Activated naive CD4-positive, alpha-beta T cell treated with anti-CD3 and anti-CD28 coated beads, Interleukin-2, amount 50 U/mL, for 16 hours (primary cell): ENCODE data around the gene PTH2R.
"Not testable (repeated sequence)": the region's sequence is repeated elsewhere in the genome, so short reads cannot be mapped to it uniquely, and the experiment has no call there.

ENCODE experiments used
- DNase-seq: peaks from one replicate; pipeline ENCODE4 v3.0.0-alpha.2; 2020

PTH2R gene, protein sequence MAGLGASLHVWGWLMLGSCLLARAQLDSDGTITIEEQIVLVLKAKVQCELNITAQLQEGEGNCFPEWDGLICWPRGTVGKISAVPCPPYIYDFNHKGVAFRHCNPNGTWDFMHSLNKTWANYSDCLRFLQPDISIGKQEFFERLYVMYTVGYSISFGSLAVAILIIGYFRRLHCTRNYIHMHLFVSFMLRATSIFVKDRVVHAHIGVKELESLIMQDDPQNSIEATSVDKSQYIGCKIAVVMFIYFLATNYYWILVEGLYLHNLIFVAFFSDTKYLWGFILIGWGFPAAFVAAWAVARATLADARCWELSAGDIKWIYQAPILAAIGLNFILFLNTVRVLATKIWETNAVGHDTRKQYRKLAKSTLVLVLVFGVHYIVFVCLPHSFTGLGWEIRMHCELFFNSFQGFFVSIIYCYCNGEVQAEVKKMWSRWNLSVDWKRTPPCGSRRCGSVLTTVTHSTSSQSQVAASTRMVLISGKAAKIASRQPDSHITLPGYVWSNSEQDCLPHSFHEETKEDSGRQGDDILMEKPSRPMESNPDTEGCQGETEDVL

GRCh38 chr2:208406474-208407451, at the start of gene PTH2R:
Gene PTH2R (plus strand): TSS chr2:208406792. CDS start chr2:208407044, 252 bp downstream.
- DNase-seq: no peak

DNA sequence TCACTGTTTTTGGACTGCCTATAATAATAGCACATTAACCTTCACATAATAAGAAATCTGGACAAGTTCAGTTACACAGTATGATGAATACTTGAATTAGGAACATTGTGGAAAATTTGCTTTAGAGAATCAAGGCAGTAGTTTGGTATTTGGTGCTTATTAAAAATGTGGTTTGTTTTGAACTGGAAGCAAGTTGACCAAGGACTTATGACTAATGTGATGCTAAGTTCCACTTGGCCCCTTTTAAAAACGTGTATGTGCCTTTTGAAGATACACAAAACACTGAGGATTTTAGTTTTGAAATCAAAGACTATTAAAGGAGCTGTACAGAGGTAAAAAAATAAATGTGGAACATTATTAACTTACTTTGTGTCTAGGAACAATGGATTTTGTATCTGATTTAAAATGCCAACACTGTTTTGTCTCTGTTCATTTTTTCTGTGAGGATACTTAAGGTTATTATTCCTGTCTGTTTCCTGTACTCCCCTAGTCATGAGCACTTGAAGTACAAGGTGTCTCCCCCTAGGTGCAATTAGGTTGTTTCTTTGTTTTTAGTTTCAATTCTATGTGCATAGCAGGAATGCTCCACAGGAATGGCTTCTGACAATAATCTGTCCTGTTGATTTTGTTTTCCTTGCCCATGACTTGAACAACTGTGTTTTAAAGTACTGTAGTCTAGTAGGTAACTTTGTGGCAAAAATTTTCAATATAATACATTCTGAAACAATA, 49.6 kb upstream of the PTH2R start:
- DNase-seq: no peak

DNA sequence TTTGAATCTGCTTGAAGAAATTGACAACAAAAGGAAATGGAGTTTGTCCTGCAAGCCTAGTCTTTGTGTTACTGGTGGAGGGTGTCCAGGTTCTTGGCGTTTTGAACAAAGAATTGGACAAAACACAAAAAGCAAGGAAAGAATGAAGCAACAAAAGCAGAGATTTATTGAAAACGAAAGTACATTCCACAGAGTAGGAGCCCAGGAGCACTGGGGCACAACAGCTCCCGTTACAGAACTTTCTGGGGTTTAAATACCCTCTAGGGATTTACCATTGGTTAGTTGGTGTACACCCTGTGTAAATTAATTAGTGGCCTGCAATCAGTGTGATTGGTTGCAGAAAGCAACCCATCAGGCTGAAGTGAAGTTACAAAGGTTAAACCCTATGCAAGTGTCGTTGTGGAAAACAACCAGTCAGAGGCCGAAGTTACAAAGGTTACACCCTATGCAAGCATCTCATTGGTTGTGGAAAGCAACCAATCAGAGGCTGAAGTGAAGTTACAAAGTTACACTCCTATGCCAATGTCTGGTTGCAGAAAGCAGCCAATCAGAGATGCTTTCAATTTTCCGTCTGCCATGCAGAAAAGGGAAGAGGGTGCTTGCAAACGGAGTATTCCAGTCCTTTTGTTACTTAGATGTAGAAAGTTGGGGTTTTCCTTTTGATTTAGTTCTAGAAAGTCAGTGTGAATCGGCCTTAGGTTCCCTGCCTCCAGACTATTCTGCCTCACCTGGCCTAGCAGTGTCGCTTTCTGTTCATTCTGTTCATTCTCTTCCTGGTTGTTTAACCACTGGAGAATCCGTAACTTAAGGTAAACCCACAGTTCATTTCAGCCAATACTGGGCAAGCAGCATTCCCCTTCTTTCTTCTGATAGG, 47.6 kb upstream of the PTH2R start:
- no peak for DNase-seq

DNA sequence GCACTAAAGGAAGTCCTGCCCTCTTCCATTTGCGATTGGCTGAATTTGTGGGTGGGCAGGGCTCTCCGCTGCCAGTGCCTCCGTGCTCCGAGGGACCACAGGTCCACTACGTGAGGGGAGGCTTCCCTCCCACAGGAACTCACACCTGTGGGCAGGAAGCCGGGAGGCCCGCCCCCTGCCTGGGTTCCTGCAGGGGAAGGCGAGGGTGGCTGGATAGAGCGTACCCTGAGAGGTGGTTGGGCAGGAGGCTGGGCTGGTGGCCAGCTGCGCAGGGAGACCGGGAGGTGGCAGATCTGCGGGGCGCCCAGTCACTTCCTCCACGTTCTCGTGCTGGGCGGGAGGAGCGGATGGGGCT, 47.0 kb upstream of the PTH2R start:
- DNase-seq: peak; percentile 8

GRCh38 chr2:208360259-208361076, 46.1 kb upstream of the PTH2R start:
- peak; percentile 9 for DNase-seq

- DNase-seq: no peak
Observed at GRCh38 chr2:208361077-208361441, 45.5 kb upstream of the PTH2R start.

GRCh38 chr2:208363485-208363884, 43.1 kb upstream of the PTH2R start:
- DNase-seq: no peak

DNA sequence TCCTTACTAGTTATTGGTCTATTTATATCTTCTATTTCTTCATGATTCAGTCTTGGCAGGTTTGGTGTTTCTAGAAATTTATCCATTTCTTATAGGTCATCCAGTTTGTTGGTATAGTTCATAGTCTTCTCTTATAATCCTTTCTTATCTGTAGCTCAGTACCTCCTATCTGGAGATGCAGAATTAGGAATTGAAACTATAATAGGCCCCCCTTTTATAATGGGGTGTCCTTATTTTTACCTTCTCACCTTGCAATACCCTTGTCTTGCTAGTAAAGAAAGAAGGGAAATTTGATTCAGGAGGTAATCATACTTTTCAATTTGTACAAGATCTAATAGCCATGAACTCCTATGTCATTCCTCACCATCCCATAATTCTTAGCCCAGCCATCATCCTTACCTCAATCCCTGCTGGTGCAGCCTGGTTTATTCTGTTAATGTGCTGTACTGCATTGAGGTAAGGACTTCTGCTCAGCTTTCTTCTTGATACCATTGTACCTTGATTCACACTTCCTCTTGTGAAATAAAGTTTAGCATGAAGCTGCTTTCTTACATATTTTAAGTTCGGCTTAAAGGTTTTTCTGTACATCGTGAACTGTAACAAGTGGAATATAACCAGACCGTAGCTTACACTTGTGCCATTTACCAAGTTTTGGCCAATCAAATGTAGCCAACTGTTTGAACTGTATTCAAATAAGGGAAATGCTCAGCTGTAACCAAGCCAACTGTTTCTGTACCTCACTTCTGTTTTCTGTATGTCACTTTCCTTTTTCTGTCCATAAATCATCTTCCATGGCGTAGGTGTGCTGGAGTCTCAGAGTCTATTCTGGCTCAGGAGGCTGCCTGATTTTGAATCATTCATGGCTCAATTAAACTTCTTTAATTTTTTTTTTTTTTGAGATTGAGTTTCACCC, 40.1 kb upstream of the PTH2R start:
- DNase-seq: no peak

DNA sequence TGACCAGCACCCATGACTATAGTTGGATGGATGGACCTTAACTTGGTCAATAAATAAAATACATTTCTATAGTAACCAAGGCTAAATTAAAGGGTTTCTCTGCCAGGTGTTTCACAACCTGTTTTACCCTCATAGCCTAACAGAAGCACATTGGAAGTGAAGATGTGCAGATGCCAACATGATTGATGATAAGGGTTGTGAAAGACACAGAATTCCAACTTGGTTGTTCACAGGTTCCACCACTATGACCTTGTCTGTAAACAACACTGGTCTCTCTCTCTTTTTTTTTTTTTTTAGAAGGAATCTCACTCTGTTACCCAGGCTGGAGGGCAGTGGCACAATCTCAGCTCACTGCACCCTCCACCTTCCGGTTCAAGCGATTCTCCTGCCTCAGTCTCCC, 37.5 kb upstream of the PTH2R start:
- no peak for DNase-seq

GRCh38 chr2:208370881-208371633, 35.5 kb upstream of the PTH2R start:
- no peak for DNase-seq

DNA sequence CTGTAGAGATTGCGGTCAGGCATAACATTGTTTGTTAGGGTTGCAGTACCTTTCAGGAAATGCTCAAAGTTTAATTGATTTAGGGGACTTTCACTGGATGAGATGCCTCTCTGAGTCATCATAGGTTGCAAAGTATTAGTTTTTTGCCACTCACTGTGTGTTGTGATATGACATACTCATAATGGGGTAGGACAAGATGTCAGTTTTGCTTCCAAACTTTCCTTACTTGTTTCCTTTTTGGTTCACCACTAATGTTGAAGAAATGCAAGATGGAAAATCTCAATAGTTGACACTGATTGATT, 35.0 kb upstream of the PTH2R start:
- no peak for DNase-seq

DNA sequence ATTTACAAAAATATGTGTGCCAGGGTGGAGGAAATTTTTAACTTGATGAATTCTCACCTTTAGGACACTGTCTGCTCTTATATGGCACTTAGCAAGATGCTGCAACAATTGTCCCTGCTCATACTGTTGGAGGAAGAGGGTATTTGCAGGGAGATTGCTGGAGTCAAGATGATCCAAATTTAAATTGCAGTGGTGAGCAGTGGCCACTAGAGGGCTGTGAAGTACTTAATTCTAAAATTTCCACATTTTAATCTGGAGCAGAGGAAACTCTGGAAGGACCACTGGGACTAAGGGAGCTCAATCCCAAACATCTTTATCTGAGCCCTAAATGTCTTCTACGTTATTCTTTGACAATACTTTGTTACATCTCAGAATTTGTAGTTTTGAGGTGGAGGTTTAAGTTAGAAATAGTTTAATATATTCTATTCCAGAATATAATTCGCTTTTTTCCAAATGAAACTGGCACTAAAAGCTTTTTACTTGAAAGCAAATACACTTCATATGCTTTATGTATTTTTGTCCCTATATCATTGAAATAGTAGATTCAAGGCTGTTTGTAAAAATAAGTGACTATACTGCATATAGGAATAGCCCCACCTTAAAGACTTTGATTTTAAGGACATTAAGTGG, 33.0 kb upstream of the PTH2R start:
- DNase-seq: no peak

GRCh38 chr2:208375491-208376068, 31.0 kb upstream of the PTH2R start:
- no peak for DNase-seq

DNA sequence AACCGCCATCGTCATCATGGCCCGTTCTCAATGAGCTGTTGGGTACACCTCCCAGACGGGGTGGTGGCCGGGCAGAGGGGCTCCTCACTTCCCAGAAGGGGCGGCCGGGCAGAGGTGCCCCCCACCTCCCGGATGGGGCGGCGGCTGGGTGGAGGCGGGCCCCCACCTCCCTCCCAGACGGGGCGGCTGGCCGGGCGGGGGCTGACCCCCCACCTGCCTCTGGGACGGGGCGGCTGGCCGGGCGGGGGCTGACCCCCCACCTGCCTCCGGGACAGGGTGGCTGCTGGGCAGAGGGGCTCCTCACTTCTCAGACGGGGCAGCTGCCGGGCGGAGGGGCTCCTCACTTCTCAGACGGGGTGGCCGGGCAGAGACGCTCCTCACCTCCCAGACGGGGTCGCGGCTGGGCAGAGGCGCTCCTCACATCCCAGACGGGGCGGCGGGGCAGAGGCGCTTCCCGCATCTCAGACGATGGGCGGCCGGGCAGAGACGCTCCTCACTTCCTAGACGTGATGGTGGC, 29.2 kb upstream of the PTH2R start:
- DNase-seq: not testable (repeated sequence)

DNA sequence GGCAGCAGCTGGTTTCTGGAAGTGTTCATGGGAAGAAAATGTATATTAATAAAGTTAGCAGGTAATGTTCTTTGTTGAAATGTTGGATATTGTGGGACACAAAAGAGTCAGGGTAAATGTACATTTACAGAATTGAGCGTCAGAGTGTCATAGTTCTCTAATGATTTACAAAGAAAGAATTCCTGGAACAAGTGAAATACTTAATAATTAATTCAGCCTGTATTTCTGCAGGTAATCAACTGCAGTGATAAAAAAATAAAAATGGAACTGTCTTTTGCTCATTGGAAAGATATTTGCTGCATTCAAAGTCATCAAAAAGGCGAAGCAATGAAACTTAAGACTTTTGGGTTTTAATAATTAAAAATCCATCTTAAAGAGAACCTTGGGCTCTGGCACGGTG, 27.4 kb upstream of the PTH2R start:
- no peak for DNase-seq

- no peak for DNase-seq
Observed at GRCh38 chr2:208384637-208385036, 22.0 kb upstream of the PTH2R start.

DNA sequence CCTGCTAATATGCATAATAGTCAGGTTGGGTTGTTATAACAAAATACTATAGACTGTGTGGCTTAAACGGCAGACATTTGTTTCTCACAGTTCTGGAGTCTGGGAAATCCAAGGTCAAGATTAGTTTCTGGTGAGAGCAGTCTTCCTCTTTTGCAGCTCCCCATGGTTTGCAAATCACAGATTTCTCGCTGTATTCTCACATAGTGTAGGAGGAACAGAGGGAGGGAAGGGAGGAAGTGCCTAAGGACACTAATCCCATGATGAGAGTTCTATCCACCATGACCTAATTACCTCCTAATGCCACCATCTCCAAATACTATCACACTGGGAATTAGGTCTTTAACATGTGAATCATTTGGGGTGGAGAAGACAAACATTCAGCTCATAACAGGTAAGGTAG, 20.1 kb upstream of the PTH2R start:
- DNase-seq: no peak

- DNase-seq: no peak
Observed at GRCh38 chr2:208389940-208390339, 16.7 kb upstream of the PTH2R start.
